ENCODE data around the gene MELTF. TPM values are rescaled to one million over a fixed set of nuclear protein-coding genes. Genes with fewer than 3 reads are reported as not detected.
A peak's percentile ranks its signal among the peaks of the same experiment; 100 is the strongest.

Gene MELTF
- total and polyA plus RNA-seq, 8 donors, result 4.0 to 8.4 (median 5.6) TPM

GRCh38 chr3:196990601-196991007, 39.0 kb downstream of the MELTF start:
- no peak for TF ChIP-seq CTCF (IDR thresholded peaks at IDR 0.05)
- DNase-seq, result peak in 1 of 4 donors; percentile 62
- no peaks in the 10 kb centered on the region for H3K4me1 ChIP-seq

DNA sequence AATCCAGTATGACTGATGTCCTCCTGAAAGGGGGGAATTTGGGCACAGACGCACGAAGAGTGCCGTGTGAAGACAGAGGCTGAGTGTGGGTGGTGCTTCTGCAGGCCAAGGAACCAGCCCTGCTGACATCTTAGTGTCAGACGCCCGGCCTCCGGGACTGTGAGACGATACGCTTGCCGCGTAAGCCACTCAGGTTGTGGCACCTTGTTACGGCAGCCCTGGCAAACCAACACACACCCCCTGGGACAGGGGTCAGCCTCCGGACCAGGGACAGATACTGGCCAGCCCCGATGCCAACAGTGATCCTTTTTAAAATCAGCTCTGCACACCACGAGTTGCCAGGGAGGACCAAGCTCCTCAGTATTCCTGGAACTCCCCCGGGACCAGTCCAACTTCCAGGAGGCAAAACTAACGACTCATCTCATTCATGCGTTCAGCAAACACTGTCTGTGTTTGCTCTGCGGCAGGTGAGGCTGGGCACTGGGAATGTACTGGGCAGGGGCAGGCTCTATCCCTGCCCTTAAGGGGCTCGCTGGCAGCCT, 39.8 kb downstream of the MELTF start:
- intact Hi-C loops (cut with DNase I), result no loop called here
- H3K27me3 ChIP-seq, result peaks cover 0 to 3% of the 10 kb centered on the region in 2 donors
- no peaks in the 10 kb centered on the region for H3K36me3 ChIP-seq
- H3K4me1 ChIP-seq, result no peaks in the 10 kb centered on the region
- DNase-seq (no peak), ATAC-seq (no peak)
- TF ChIP-seq CTCF (IDR thresholded peaks at IDR 0.05), result no peak
- H3K27ac ChIP-seq, result no peak overlapping the region
- no peak overlapping the region for H3K4me3 ChIP-seq
- no peaks in the 10 kb centered on the region for H3K9me3 ChIP-seq

More at GRCh38 chr3:196990601-196991007, 39.0 kb downstream of the MELTF start:
- ATAC-seq, result no peak
- no peaks in the 10 kb centered on the region for H3K36me3 ChIP-seq
- no peak overlapping the region for H3K27ac ChIP-seq
- H3K9me3 ChIP-seq, result no peaks in the 10 kb centered on the region
- peaks cover 0 to 3% of the 10 kb centered on the region in 2 donors for H3K27me3 ChIP-seq
- intact Hi-C loops (cut with DNase I), result no loop called here
- H3K4me3 ChIP-seq, result no peak overlapping the region

DNA sequence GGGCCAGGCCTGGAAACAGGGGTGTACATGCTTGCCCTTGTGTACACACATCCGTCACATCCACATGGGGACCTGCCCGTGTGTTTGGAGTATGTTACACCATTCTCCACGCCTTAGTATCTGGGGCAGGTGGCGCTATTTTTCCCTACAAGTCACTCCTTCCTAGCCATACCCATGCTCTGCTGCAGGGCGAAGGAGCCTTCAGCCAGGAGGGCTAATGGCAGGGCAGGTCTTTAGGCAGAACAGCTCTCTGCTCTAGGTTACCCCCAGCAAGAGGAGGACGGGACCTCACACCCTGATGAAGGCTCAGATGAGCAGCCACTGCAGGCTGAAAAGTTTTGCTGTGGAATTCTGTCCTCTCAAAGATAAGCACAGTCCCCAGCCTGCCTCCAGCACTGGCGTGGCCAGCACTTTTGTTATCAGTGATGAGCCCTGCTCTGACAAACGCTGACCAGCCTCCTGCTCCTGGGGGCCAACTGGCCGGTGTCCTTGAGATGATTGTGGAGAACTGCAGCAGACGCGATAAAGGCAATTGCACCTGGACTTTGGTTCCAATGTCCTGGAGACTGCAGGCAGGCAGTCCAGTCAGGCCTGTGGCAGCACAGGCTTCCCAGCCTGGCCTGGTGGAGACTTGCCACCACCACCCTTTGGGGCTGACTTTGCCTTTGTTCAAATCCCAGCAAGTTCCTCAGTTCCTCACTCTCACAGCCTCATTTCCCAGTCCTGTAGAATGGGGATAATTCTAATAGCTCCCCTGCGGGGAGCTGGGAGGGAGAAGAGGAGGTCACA, 41.2 kb downstream of the MELTF start:
- no peaks in the 10 kb centered on the region for H3K9me3 ChIP-seq
- H3K27ac ChIP-seq, result no peak overlapping the region
- H3K4me3 ChIP-seq, result no peak overlapping the region
- no peaks in the 10 kb centered on the region for H3K4me1 ChIP-seq
- no peak for TF ChIP-seq CTCF (IDR thresholded peaks at IDR 0.05)
- no peak for ATAC-seq
- no peaks in the 10 kb centered on the region for H3K36me3 ChIP-seq
- no peak for DNase-seq
- H3K27me3 ChIP-seq, result peaks cover 0 to 3% of the 10 kb centered on the region in 2 donors
- intact Hi-C loops (cut with DNase I), result no loop called here

- intact Hi-C loops (cut with DNase I), result no loop called here
- Histone ChIP-seq H3K27me3 (peaks cover 0 to 3% of the 10 kb centered on the region in 2 donors), H3K27ac (no peak overlapping the region), H3K9me3 (no peaks in the 10 kb centered on the region), H3K4me1 (no peaks in the 10 kb centered on the region), H3K36me3 (no peaks in the 10 kb centered on the region), H3K4me3 (no peak overlapping the region)
- ATAC-seq, result no peak
- no peak for DNase-seq
- TF ChIP-seq CTCF (IDR thresholded peaks at IDR 0.05), result no peak
Observed at GRCh38 chr3:196987022-196987421, 42.6 kb downstream of the MELTF start.
